ENCODE measurements around the gene ENPP6. TPM values are rescaled to one million over a fixed set of nuclear protein-coding genes. Genes with fewer than 3 reads are reported as not detected.

ENPP6 gene
- total and polyA plus RNA-seq, 4 donors, result 0.13 to 1.8 (median 0.19) TPM; not detected in 1

DNA sequence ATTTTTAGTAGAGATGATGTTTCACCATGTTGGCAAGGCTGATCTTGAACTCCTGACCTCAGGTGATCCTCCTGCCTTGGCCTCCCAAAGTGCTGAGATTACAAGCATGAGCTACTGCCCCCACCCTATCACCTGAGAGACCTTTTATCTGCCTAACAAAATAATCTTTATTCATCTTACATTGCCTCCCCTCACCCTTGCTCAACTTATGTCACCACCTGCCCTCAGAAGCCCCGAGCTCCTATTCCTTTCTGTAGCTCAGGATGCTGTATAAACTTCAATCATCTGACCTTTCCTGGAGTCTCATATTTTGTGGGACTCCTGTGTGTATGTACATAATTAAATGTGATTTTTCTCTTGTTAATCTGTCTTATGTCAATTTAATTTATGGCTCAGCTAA is 29.7 kb upstream of the ENPP6 start:
- ATAC-seq (ENCODE audit: low FRiP score) (no peak), DNase-seq (no peak)
- H3K4me3 ChIP-seq (ENCODE audit: low read length in 2 of 2), result no peak overlapping the region
- intact Hi-C loops (cut with DNase I), result no loop called here
- H3K9me3 ChIP-seq (ENCODE audit: control insufficient read depth, low read length), result no peaks in the 10 kb centered on the region
- no peak overlapping the region for H3K27ac ChIP-seq (ENCODE audit: low read depth in 1 of 2, low read length in 2 of 2)
- no peaks in the 10 kb centered on the region for H3K4me1 ChIP-seq (ENCODE audit: control insufficient read depth in 1 of 2, insufficient read depth in 2 of 2, low read length in 2 of 2)
- no peaks in the 10 kb centered on the region for H3K36me3 ChIP-seq (ENCODE audit: control insufficient read depth in 1 of 2, insufficient read depth in 2 of 2, low read length in 1 of 2)
- H3K27me3 ChIP-seq (ENCODE audit: control insufficient read depth in 1 of 2, insufficient read depth in 2 of 2, low read length in 1 of 2), result peaks cover 0 to 1% of the 10 kb centered on the region in 2 donors
- WGBS, 2 donors, result 88 to 91% methylated on average over 1 of the region's 1 CpG

DNA sequence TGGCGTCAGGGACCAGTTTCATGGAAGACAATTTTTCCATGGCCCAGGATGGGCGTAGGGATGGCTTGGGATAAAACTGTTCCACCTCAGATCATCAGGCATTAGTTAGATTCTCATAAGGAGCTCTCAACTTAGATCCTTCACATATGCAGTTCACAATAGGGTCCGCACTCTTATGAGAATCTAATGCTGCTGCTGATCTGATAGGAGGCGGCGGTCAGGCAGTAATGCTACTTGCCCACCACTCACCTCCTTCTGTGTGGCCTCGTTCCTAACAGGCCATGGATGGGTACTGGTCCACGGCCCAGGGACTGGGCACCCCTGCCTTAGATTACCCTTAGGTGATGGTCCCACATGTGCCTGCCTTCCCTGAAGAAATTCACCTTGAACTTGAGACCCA is 28.8 kb upstream of the ENPP6 start:
- intact Hi-C loops (cut with DNase I), result no loop called here
- Histone ChIP-seq H3K4me1 (ENCODE audit: control insufficient read depth in 1 of 2, insufficient read depth in 2 of 2, low read length in 2 of 2) (no peaks in the 10 kb centered on the region), H3K36me3 (ENCODE audit: control insufficient read depth in 1 of 2, insufficient read depth in 2 of 2, low read length in 1 of 2) (no peaks in the 10 kb centered on the region), H3K4me3 (ENCODE audit: low read length in 2 of 2) (no peak overlapping the region), H3K27me3 (ENCODE audit: control insufficient read depth in 1 of 2, insufficient read depth in 2 of 2, low read length in 1 of 2) (peaks cover 0 to 1% of the 10 kb centered on the region in 2 donors), H3K27ac (ENCODE audit: low read depth in 1 of 2, low read length in 2 of 2) (no peak overlapping the region), H3K9me3 (ENCODE audit: control insufficient read depth, low read length) (no peaks in the 10 kb centered on the region)
- no peak for ATAC-seq (ENCODE audit: low FRiP score)
- no peak for DNase-seq
- 88 to 95% methylated on average over 7 of the region's 7 CpGs for WGBS, 2 donors

GRCh38 chr4:184238072-184238745 is 20.5 kb upstream of the ENPP6 start:
- no peaks in the 10 kb centered on the region for H3K4me1 ChIP-seq (ENCODE audit: control insufficient read depth in 1 of 2, insufficient read depth in 2 of 2, low read length in 2 of 2)
- WGBS, 2 donors, result 76 to 78% methylated on average over 8 of the region's 8 CpGs
- no peak overlapping the region for H3K4me3 ChIP-seq (ENCODE audit: low read length in 2 of 2)
- intact Hi-C loops (cut with DNase I), result no loop called here
- no peak overlapping the region for H3K27ac ChIP-seq (ENCODE audit: low read depth in 1 of 2, low read length in 2 of 2)
- no peaks in the 10 kb centered on the region for H3K27me3 ChIP-seq (ENCODE audit: control insufficient read depth in 1 of 2, insufficient read depth in 2 of 2, low read length in 1 of 2)
- H3K9me3 ChIP-seq (ENCODE audit: control insufficient read depth, low read length), result no peaks in the 10 kb centered on the region
- no peaks in the 10 kb centered on the region for H3K36me3 ChIP-seq (ENCODE audit: control insufficient read depth in 1 of 2, insufficient read depth in 2 of 2, low read length in 1 of 2)
- ATAC-seq (ENCODE audit: low FRiP score) (no peak), DNase-seq (no peak)

DNA sequence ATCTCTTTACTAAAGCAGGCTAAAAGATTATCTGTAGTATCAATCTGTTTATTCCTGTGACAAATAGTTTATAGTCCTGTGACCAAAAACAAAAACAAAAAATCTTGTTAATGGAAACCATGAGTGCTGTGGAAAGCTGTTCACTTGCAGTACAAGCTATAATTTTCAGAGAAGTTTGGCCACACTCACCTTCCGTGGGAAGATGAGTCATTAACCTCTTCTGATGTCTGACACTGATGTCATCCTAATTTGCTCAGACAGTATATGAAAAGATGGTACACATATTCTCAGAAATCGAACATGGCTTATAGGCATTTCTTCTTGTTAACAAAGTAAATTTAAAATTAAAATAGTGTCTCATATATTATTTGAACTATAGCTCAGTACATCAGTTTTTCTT is 19.9 kb upstream of the ENPP6 start:
- no peaks in the 10 kb centered on the region for H3K4me1 ChIP-seq (ENCODE audit: control insufficient read depth in 1 of 2, insufficient read depth in 2 of 2, low read length in 2 of 2)
- H3K27ac ChIP-seq (ENCODE audit: low read depth in 1 of 2, low read length in 2 of 2), result no peak overlapping the region
- no peak overlapping the region for H3K4me3 ChIP-seq (ENCODE audit: low read length in 2 of 2)
- intact Hi-C loops (cut with DNase I), result no loop called here
- ATAC-seq (ENCODE audit: low FRiP score) (no peak), DNase-seq (no peak)
- WGBS, 2 donors, result 73 to 76% methylated on average over 2 of the region's 2 CpGs
- no peaks in the 10 kb centered on the region for H3K36me3 ChIP-seq (ENCODE audit: control insufficient read depth in 1 of 2, insufficient read depth in 2 of 2, low read length in 1 of 2)
- no peaks in the 10 kb centered on the region for H3K9me3 ChIP-seq (ENCODE audit: control insufficient read depth, low read length)
- H3K27me3 ChIP-seq (ENCODE audit: control insufficient read depth in 1 of 2, insufficient read depth in 2 of 2, low read length in 1 of 2), result no peaks in the 10 kb centered on the region

DNA sequence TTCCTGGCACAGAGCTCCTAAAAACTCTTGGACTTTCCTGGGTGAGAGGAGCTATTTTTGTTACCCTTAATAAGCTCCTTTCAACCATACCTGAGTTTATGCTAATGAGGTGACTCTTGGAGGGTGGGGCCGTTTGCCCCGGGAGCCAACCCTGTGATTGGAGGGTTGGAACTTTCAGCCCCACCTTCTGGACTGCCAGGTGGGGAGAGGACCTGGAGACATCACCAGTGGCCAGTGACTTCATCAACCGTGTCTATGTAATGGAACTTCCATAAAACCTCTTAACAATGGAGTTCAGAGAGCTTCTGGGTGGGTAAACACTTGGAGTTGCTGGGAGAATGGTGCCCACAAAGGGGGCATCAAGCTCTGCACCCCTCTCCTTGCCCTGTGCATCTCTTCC is 17.9 kb upstream of the ENPP6 start:
- Histone ChIP-seq H3K9me3 (ENCODE audit: control insufficient read depth, low read length) (no peaks in the 10 kb centered on the region), H3K27ac (ENCODE audit: low read depth in 1 of 2, low read length in 2 of 2) (no peak overlapping the region), H3K4me1 (ENCODE audit: control insufficient read depth in 1 of 2, insufficient read depth in 2 of 2, low read length in 2 of 2) (no peaks in the 10 kb centered on the region), H3K4me3 (ENCODE audit: low read length in 2 of 2) (no peak overlapping the region), H3K36me3 (ENCODE audit: control insufficient read depth in 1 of 2, insufficient read depth in 2 of 2, low read length in 1 of 2) (no peaks in the 10 kb centered on the region), H3K27me3 (ENCODE audit: control insufficient read depth in 1 of 2, insufficient read depth in 2 of 2, low read length in 1 of 2) (no peaks in the 10 kb centered on the region)
- DNase-seq (no peak), ATAC-seq (ENCODE audit: low FRiP score) (no peak)
- 84 to 85% methylated on average over 3 of the region's 3 CpGs for WGBS, 2 donors
- intact Hi-C loops (cut with DNase I), result no loop called here

DNA sequence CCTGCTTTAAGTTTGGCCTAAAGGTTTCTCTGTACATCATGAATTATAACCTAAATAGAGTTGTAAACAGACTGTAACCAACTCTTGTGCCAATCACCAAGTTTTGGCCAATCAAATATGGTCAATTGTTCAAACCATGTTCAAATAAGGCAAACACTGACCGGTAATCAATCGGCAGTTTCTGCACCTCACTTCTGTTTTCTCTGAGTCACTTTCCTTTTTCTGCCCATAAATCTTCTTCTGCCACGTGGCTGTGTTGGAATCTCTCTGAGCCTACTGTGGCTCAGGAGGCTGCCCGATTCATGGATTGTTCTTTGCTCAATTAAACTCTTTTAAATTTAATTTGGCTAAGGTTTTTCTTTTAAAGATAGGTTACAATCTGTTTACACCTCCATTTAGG is 16.5 kb upstream of the ENPP6 start:
- H3K4me1 ChIP-seq (ENCODE audit: control insufficient read depth in 1 of 2, insufficient read depth in 2 of 2, low read length in 2 of 2), result no peaks in the 10 kb centered on the region
- H3K4me3 ChIP-seq (ENCODE audit: low read length in 2 of 2), result no peak overlapping the region
- no peak overlapping the region for H3K27ac ChIP-seq (ENCODE audit: low read depth in 1 of 2, low read length in 2 of 2)
- intact Hi-C loops (cut with DNase I), result no loop called here
- DNase-seq (no peak), ATAC-seq (ENCODE audit: low FRiP score) (no peak)
- no peaks in the 10 kb centered on the region for H3K27me3 ChIP-seq (ENCODE audit: control insufficient read depth in 1 of 2, insufficient read depth in 2 of 2, low read length in 1 of 2)
- H3K9me3 ChIP-seq (ENCODE audit: control insufficient read depth, low read length), result no peaks in the 10 kb centered on the region
- WGBS, 2 donors, result 73 to 78% methylated on average over 4 of the region's 4 CpGs
- H3K36me3 ChIP-seq (ENCODE audit: control insufficient read depth in 1 of 2, insufficient read depth in 2 of 2, low read length in 1 of 2), result no peaks in the 10 kb centered on the region

- H3K27me3 ChIP-seq (ENCODE audit: control insufficient read depth in 1 of 2, insufficient read depth in 2 of 2, low read length in 1 of 2), result no peaks in the 10 kb centered on the region
- no peak overlapping the region for H3K4me3 ChIP-seq (ENCODE audit: low read length in 2 of 2)
- intact Hi-C loops (cut with DNase I), result no loop called here
- peaks cover 1% of the 10 kb centered on the region for H3K9me3 ChIP-seq (ENCODE audit: control insufficient read depth, low read length)
- H3K36me3 ChIP-seq (ENCODE audit: control insufficient read depth in 1 of 2, insufficient read depth in 2 of 2, low read length in 1 of 2), result no peaks in the 10 kb centered on the region
- H3K4me1 ChIP-seq (ENCODE audit: control insufficient read depth in 1 of 2, insufficient read depth in 2 of 2, low read length in 2 of 2), result no peaks in the 10 kb centered on the region
- WGBS, 2 donors, result 77 to 79% methylated on average over 4 of the region's 4 CpGs
- no peak overlapping the region for H3K27ac ChIP-seq (ENCODE audit: low read depth in 1 of 2, low read length in 2 of 2)
- no peak for DNase-seq
- no peak for ATAC-seq (ENCODE audit: low FRiP score)
Observed at GRCh38 chr4:184232975-184233374, 15.3 kb upstream of the ENPP6 start.

- DNase-seq, result no peak
- no peak for ATAC-seq (ENCODE audit: low FRiP score)
- H3K9me3 ChIP-seq (ENCODE audit: control insufficient read depth, low read length), result peaks cover 1% of the 10 kb centered on the region
- intact Hi-C loops (cut with DNase I), result no loop called here
- H3K27ac ChIP-seq (ENCODE audit: low read depth in 1 of 2, low read length in 2 of 2), result no peak overlapping the region
- WGBS, 2 donors, result 64 to 73% methylated on average over 1 of the region's 1 CpG
- H3K27me3 ChIP-seq (ENCODE audit: control insufficient read depth in 1 of 2, insufficient read depth in 2 of 2, low read length in 1 of 2), result no peaks in the 10 kb centered on the region
- H3K4me1 ChIP-seq (ENCODE audit: control insufficient read depth in 1 of 2, insufficient read depth in 2 of 2, low read length in 2 of 2), result no peaks in the 10 kb centered on the region
- no peaks in the 10 kb centered on the region for H3K36me3 ChIP-seq (ENCODE audit: control insufficient read depth in 1 of 2, insufficient read depth in 2 of 2, low read length in 1 of 2)
- no peak overlapping the region for H3K4me3 ChIP-seq (ENCODE audit: low read length in 2 of 2)
Observed at GRCh38 chr4:184232202-184232601, 14.5 kb upstream of the ENPP6 start.

GRCh38 chr4:184231573-184231972 is 13.9 kb upstream of the ENPP6 start:
- Histone ChIP-seq H3K27me3 (ENCODE audit: control insufficient read depth in 1 of 2, insufficient read depth in 2 of 2, low read length in 1 of 2) (peaks cover 0 to 2% of the 10 kb centered on the region in 2 donors), H3K4me3 (ENCODE audit: low read length in 2 of 2) (no peak overlapping the region), H3K27ac (ENCODE audit: low read depth in 1 of 2, low read length in 2 of 2) (no peak overlapping the region), H3K36me3 (ENCODE audit: control insufficient read depth in 1 of 2, insufficient read depth in 2 of 2, low read length in 1 of 2) (no peaks in the 10 kb centered on the region), H3K9me3 (ENCODE audit: control insufficient read depth, low read length) (peaks cover 1% of the 10 kb centered on the region), H3K4me1 (ENCODE audit: control insufficient read depth in 1 of 2, insufficient read depth in 2 of 2, low read length in 2 of 2) (no peaks in the 10 kb centered on the region)
- ATAC-seq (ENCODE audit: low FRiP score) (no peak), DNase-seq (no peak)
- intact Hi-C loops (cut with DNase I), result no loop called here
- WGBS, 2 donors, result 88 to 91% methylated on average over 2 of the region's 2 CpGs
